ENCODE measurements around the gene ADCY9. TPM values are rescaled to one million over a fixed set of nuclear protein-coding genes. Genes with fewer than 3 reads are reported as not detected.

The ADCY9 gene
- total RNA-seq, 1 experiment from 2014 or later, result 11.5 TPM

DNA sequence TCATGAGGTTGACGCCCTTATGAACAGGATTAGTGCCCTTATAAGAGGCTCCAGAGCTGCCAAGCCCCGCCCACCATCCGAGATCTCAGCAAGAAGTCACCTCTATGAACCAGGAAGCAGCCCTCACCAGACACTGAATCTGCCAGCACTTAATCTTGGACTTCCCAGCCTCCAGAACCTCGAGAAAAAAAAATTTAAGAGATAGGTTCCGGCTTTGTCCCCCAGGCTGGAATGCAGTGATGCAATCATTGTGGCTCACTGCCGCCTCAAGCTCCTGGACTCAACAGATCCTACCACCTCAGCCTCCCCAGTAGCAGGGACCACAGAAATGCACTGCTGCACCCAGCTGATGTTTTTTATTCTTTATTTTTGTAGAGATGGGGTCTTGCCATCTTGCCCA is 22.5 kb upstream of the ADCY9 start:
- ChIA-PET POLR2A (no interaction called here), CTCF (no interaction called here)
- Mint-ChIP-seq H3K36me3 (peaks cover 13% of the 10 kb centered on the region), H3K9me3 (peaks cover 24% of the 10 kb centered on the region), H3K4me1 (peaks cover 18% of the 10 kb centered on the region), H3K27me3 (ENCODE audit: low read depth) (peaks cover 38% of the 10 kb centered on the region), H3K27ac (no peak overlapping the region), H3K4me3 (no peak overlapping the region)
- no peak for DNase-seq (ENCODE audit: low spot score)
- TF ChIP-seq FOXP1 (CRISPR knock-in tag; IDR thresholded peaks at IDR 0.05; ENCODE audit: borderline replicate concordance) (no peak), ZSCAN18 (CRISPR knock-in tag; IDR thresholded peaks at IDR 0.05) (no peak), FOXK1 (CRISPR knock-in tag; IDR thresholded peaks at IDR 0.05) (no peak), ZNF219 (CRISPR knock-in tag; IDR thresholded peaks at IDR 0.05; ENCODE audit: borderline replicate concordance) (no peak), CTCF (IDR thresholded peaks at IDR 0.05) (no peak), ZNF232 (CRISPR knock-in tag; IDR thresholded peaks at IDR 0.05) (no peak)
- ATAC-seq, result no peak

GRCh38 chr16:4137438-4137837 is 21.2 kb upstream of the ADCY9 start:
- no peak for ATAC-seq
- Mint-ChIP-seq H3K4me1 (peaks cover 25% of the 10 kb centered on the region), H3K27ac (no peak overlapping the region), H3K27me3 (ENCODE audit: low read depth) (peaks cover 47% of the 10 kb centered on the region), H3K9me3 (peaks cover 24% of the 10 kb centered on the region), H3K36me3 (peaks cover 13% of the 10 kb centered on the region), H3K4me3 (no peak overlapping the region)
- TF ChIP-seq ZNF532 (CRISPR knock-in tag; IDR thresholded peaks at IDR 0.05; ENCODE audit: borderline replicate concordance) (no peak), ATF1 (CRISPR knock-in tag; IDR thresholded peaks at IDR 0.05) (no peak)
- POLR2A ChIA-PET, result no interaction called here
- DNase-seq (ENCODE audit: low spot score), result no peak
- CTCF ChIA-PET, result no interaction called here

GRCh38 chr16:4136229-4136813 is 20.1 kb upstream of the ADCY9 start:
- Mint-ChIP-seq H3K4me1 (peaks cover 25% of the 10 kb centered on the region), H3K9me3 (peaks cover 19% of the 10 kb centered on the region), H3K4me3 (no peak overlapping the region), H3K27me3 (ENCODE audit: low read depth) (peaks cover 57% of the 10 kb centered on the region), H3K36me3 (peaks cover 13% of the 10 kb centered on the region), H3K27ac (no peak overlapping the region; the same call in 1 of the 2 replicates)
- DNase-seq (ENCODE audit: low spot score) (peak; percentile 46), ATAC-seq (peak; percentile 74)
- ChIA-PET POLR2A (no interaction called here), CTCF (no interaction called here)
- TF ChIP-seq SOX15 (CRISPR knock-in tag; IDR thresholded peaks at IDR 0.05) (no peak), ELF4 (CRISPR knock-in tag; IDR thresholded peaks at IDR 0.05; ENCODE audit: low read depth) (no peak)
- TF ChIP-seq, protein P1, sequence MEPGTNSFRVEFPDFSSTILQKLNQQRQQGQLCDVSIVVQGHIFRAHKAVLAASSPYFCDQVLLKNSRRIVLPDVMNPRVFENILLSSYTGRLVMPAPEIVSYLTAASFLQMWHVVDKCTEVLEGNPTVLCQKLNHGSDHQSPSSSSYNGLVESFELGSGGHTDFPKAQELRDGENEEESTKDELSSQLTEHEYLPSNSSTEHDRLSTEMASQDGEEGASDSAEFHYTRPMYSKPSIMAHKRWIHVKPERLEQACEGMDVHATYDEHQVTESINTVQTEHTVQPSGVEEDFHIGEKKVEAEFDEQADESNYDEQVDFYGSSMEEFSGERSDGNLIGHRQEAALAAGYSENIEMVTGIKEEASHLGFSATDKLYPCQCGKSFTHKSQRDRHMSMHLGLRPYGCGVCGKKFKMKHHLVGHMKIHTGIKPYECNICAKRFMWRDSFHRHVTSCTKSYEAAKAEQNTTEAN (CRISPR knock-in tag; IDR thresholded peaks at IDR 0.05), result no peak
- TF ChIP-seq, protein P2, sequence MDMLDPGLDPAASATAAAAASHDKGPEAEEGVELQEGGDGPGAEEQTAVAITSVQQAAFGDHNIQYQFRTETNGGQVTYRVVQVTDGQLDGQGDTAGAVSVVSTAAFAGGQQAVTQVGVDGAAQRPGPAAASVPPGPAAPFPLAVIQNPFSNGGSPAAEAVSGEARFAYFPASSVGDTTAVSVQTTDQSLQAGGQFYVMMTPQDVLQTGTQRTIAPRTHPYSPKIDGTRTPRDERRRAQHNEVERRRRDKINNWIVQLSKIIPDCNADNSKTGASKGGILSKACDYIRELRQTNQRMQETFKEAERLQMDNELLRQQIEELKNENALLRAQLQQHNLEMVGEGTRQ (CRISPR knock-in tag; IDR thresholded peaks at IDR 0.05), result peak; percentile 30; the same call in 1 of the 2 replicates
